ENCODE measurements around the gene CBX1. TPM values are rescaled to one million over a fixed set of nuclear protein-coding genes. Genes with fewer than 3 reads are reported as not detected.
"Not testable (repeated sequence)": the region's sequence is repeated elsewhere in the genome, so short reads cannot be mapped to it uniquely, and the experiment has no call there.

Gene CBX1
- total and polyA plus RNA-seq, 7 experiments from 2014 or later: 16.4 to 56.7 (median 26.1) TPM

GRCh38 chr17:48093341-48094045 lies 7.8 kb downstream of the CBX1 start:
- Histone ChIP-seq H3K9me3 (ENCODE audit: control insufficient read depth in 2 of 3, low read length in 3 of 3) (no peaks in the 10 kb centered on the region), H3K27ac (ENCODE audit: low read depth, low read length) (no peak overlapping the region), H3K36me3 (ENCODE audit: control insufficient read depth in 2 of 3, insufficient read depth in 3 of 3, low read length in 3 of 3) (peaks cover 0 to 6% (median 0%) of the 10 kb centered on the region in 3 experiments), H3K4me1 (ENCODE audit: control insufficient read depth in 2 of 2, insufficient read depth in 2 of 2, low read length in 2 of 2) (no peaks in the 10 kb centered on the region), H3K4me3 (ENCODE audit: low read length) (no peak overlapping the region), H3K27me3 (ENCODE audit: control insufficient read depth in 2 of 2, insufficient read depth in 2 of 2, low read length in 2 of 2) (no peaks in the 10 kb centered on the region)
- H3K36me3 Mint-ChIP-seq: peaks cover 0 to 15% (median 0%) of the 10 kb centered on the region in 5 donors
- no peak overlapping the region for H3K4me3 Mint-ChIP-seq
- ChIA-PET POLR2A (no interaction called here), CTCF (interaction anchor here (0.7 to 1.0 kb wide), 2 partner anchors 38 to 67 kb away, joined by 3 to 6 read pairs; no protein-coding TSS in a partner anchor)
- H3K4me1 Mint-ChIP-seq: peaks cover 0 to 31% (median 14%) of the 10 kb centered on the region in 7 donors
- H3K27me3 Mint-ChIP-seq: no peaks in the 10 kb centered on the region
- peak overlapping the region in 1 of 9 donors; percentile 9 for H3K27ac Mint-ChIP-seq
- intact Hi-C loops (cut with micrococcal nuclease): no loop called here
- no peaks in the 10 kb centered on the region for H3K9me3 Mint-ChIP-seq
- ATAC-seq (no peak), DNase-seq (no peak)

- no peaks in the 10 kb centered on the region for H3K4me1 ChIP-seq (ENCODE audit: control insufficient read depth in 2 of 2, insufficient read depth in 2 of 2, low read length in 2 of 2)
- no peak overlapping the region for H3K4me3 ChIP-seq (ENCODE audit: low read length)
- H3K27ac ChIP-seq (ENCODE audit: low read depth, low read length): no peak overlapping the region
- H3K9me3 ChIP-seq (ENCODE audit: control insufficient read depth in 2 of 3, low read length in 3 of 3): no peaks in the 10 kb centered on the region
- intact Hi-C loops (cut with micrococcal nuclease): loop anchor here (5.0 to 10.0 kb wide), 2 partner anchors 90 to 532 kb away; partner anchors contain the start of gene HOXB8 (in 1 of the 2)
- POLR2A ChIA-PET: interaction anchor here (0.7 kb wide), 1 partner anchor 108 kb away, joined by 4 read pairs; no protein-coding TSS in a partner anchor
- Mint-ChIP-seq H3K4me3 (no peak overlapping the region), H3K9me3 (no peaks in the 10 kb centered on the region), H3K4me1 (peaks cover 0 to 20% (median 10%) of the 10 kb centered on the region in 7 donors), H3K27ac (no peak overlapping the region), H3K36me3 (peaks cover 0 to 3% (median 0%) of the 10 kb centered on the region in 5 donors), H3K27me3 (no peaks in the 10 kb centered on the region)
- CTCF ChIA-PET: interaction anchor here (6.9 kb wide), 1 partner anchor 47 kb away, joined by 64 read pairs; no protein-coding TSS in a partner anchor
- H3K27me3 ChIP-seq (ENCODE audit: control insufficient read depth in 2 of 2, insufficient read depth in 2 of 2, low read length in 2 of 2): no peaks in the 10 kb centered on the region
- H3K36me3 ChIP-seq (ENCODE audit: control insufficient read depth in 2 of 3, insufficient read depth in 3 of 3, low read length in 3 of 3): no peaks in the 10 kb centered on the region
- ATAC-seq: no peak
- no peak for DNase-seq
Measured at GRCh38 chr17:48084932-48085331, 16.3 kb downstream of the CBX1 start.

- Mint-ChIP-seq H3K27me3 (no peaks in the 10 kb centered on the region), H3K4me3 (no peak overlapping the region), H3K36me3 (peaks cover 0 to 2% (median 0%) of the 10 kb centered on the region in 5 donors), H3K9me3 (no peaks in the 10 kb centered on the region), H3K4me1 (peaks cover 0 to 20% (median 11%) of the 10 kb centered on the region in 7 donors), H3K27ac (no peak overlapping the region)
- H3K4me1 ChIP-seq (ENCODE audit: control insufficient read depth in 2 of 2, insufficient read depth in 2 of 2, low read length in 2 of 2): no peaks in the 10 kb centered on the region
- H3K36me3 ChIP-seq (ENCODE audit: control insufficient read depth in 2 of 3, insufficient read depth in 3 of 3, low read length in 3 of 3): peaks cover 0 to under 1% (median 0%) of the 10 kb centered on the region in 3 experiments
- H3K27me3 ChIP-seq (ENCODE audit: control insufficient read depth in 2 of 2, insufficient read depth in 2 of 2, low read length in 2 of 2): no peaks in the 10 kb centered on the region
- intact Hi-C loops (cut with micrococcal nuclease): loop anchor here (5.0 to 10.0 kb wide), 2 partner anchors 93 to 535 kb away; partner anchors contain the start of gene HOXB8 (in 1 of the 2)
- DNase-seq: no peak
- POLR2A ChIA-PET: interaction anchor here (2.1 kb wide), 1 partner anchor 48 kb away, joined by 6 read pairs; no protein-coding TSS in a partner anchor
- H3K4me3 ChIP-seq (ENCODE audit: low read length): no peak overlapping the region
- no peaks in the 10 kb centered on the region for H3K9me3 ChIP-seq (ENCODE audit: control insufficient read depth in 2 of 3, low read length in 3 of 3)
- no peak for ATAC-seq
- H3K27ac ChIP-seq (ENCODE audit: low read depth, low read length): no peak overlapping the region
- CTCF ChIA-PET: interaction anchor here (1.3 to 6.9 kb wide), 5 partner anchors 10 to 109 kb away, joined by 3 to 64 read pairs (median 12); no protein-coding TSS in a partner anchor
Measured at GRCh38 chr17:48081858-48082257, 19.4 kb downstream of the CBX1 start.

GRCh38 chr17:48077152-48077551 lies 24.1 kb downstream of the CBX1 start:
- H3K36me3 ChIP-seq (ENCODE audit: control insufficient read depth in 2 of 3, insufficient read depth in 3 of 3, low read length in 3 of 3): peaks cover 0 to 29% (median 9%) of the 10 kb centered on the region in 3 experiments
- H3K9me3 Mint-ChIP-seq; H3K4me3 ChIP-seq (ENCODE audit: low read length); H3K4me1 ChIP-seq (ENCODE audit: control insufficient read depth in 2 of 2, insufficient read depth in 2 of 2, low read length in 2 of 2); H3K4me3 Mint-ChIP-seq; ATAC-seq; H3K9me3 ChIP-seq (ENCODE audit: control insufficient read depth in 2 of 3, low read length in 3 of 3); H3K27me3 Mint-ChIP-seq; DNase-seq; H3K27ac ChIP-seq (ENCODE audit: low read depth, low read length); intact Hi-C loops (cut with micrococcal nuclease); H3K27ac Mint-ChIP-seq; H3K27me3 ChIP-seq (ENCODE audit: control insufficient read depth in 2 of 2, insufficient read depth in 2 of 2, low read length in 2 of 2): not testable (repeated sequence)
- peaks cover 0 to 15% (median 0%) of the 10 kb centered on the region in 7 donors for H3K4me1 Mint-ChIP-seq
- ChIA-PET POLR2A (interaction anchor here (1.1 kb wide), 1 partner anchor 31 kb away, joined by 3 read pairs; no protein-coding TSS in a partner anchor), CTCF (interaction anchor here (0.6 to 6.4 kb wide), 5 partner anchors 46 to 541 kb away, joined by 4 to 66 read pairs (median 4); no protein-coding TSS in a partner anchor)
- H3K36me3 Mint-ChIP-seq: peaks cover 3 to 16% (median 5%) of the 10 kb centered on the region in 5 donors

- peaks cover 0 to 37% (median 14%) of the 10 kb centered on the region in 3 experiments for H3K36me3 ChIP-seq (ENCODE audit: control insufficient read depth in 2 of 3, insufficient read depth in 3 of 3, low read length in 3 of 3)
- POLR2A ChIA-PET: interaction anchor here (3.5 kb wide), 1 partner anchor 48 kb away, joined by 14 read pairs; no protein-coding TSS in a partner anchor
Measured at GRCh38 chr17:48074322-48075081, 26.8 kb downstream of the CBX1 start.

More at GRCh38 chr17:48074322-48075081, 26.8 kb downstream of the CBX1 start:
- H3K27me3 Mint-ChIP-seq: no peaks in the 10 kb centered on the region
- Histone ChIP-seq H3K9me3 (ENCODE audit: control insufficient read depth in 2 of 3, low read length in 3 of 3) (no peaks in the 10 kb centered on the region), H3K27me3 (ENCODE audit: control insufficient read depth in 2 of 2, insufficient read depth in 2 of 2, low read length in 2 of 2) (no peaks in the 10 kb centered on the region), H3K27ac (ENCODE audit: low read depth, low read length) (no peak overlapping the region), H3K4me3 (ENCODE audit: low read length) (no peak overlapping the region), H3K4me1 (ENCODE audit: control insufficient read depth in 2 of 2, insufficient read depth in 2 of 2, low read length in 2 of 2) (no peaks in the 10 kb centered on the region)
- H3K9me3 Mint-ChIP-seq: no peaks in the 10 kb centered on the region
- intact Hi-C loops (cut with micrococcal nuclease): loop anchor here (1.0 to 5.0 kb wide), 8 partner anchors 26 to 232 kb away; partner anchors contain the start of genes NFE2L1 (in 2 of the 2), CDK5RAP3 (in 1 of the 2), COPZ2 (in 1 of the 2) and SCRN2 (in 1 of the 2)
- peaks cover 0 to 8% (median 0%) of the 10 kb centered on the region in 7 donors for H3K4me1 Mint-ChIP-seq
- no peak overlapping the region for H3K4me3 Mint-ChIP-seq
- H3K36me3 Mint-ChIP-seq: peaks cover 3 to 20% (median 7%) of the 10 kb centered on the region in 5 donors
- CTCF ChIA-PET: interaction anchor here (0.7 to 6.4 kb wide), 16 partner anchors 12 to 793 kb away, joined by 3 to 66 read pairs (median 4); partner anchors contain the start of genes CDK5RAP3 and NFE2L1
- H3K27ac Mint-ChIP-seq: peak overlapping the region in 2 of 9 donors; percentile 9 to 25
- ATAC-seq (peak; percentile 85), DNase-seq (peak; percentile 21 to 74 (median 65))

All from naive thymus-derived CD4-positive, alpha-beta T cell (primary cell).